Islet precursor cell (in vitro differentiated cells): ENCODE results near the gene CTSZ.
"Not testable (repeated sequence)": the region's sequence is repeated elsewhere in the genome, so short reads cannot be mapped to it uniquely, and the experiment has no call there.

ENCODE experiments used
- DNase-seq: peaks from one replicate; pipeline ENCODE4 v3.0.0-alpha.2; 2018

The CTSZ gene

GRCh38 chr20:59006864-59007664 is at the start of gene CTSZ:
Gene CTSZ, minus strand, starts transcription at chr20:59007254. Its CDS starts 126 bp downstream, at chr20:59007128.
- DNase-seq: peak; percentile 70

DNA sequence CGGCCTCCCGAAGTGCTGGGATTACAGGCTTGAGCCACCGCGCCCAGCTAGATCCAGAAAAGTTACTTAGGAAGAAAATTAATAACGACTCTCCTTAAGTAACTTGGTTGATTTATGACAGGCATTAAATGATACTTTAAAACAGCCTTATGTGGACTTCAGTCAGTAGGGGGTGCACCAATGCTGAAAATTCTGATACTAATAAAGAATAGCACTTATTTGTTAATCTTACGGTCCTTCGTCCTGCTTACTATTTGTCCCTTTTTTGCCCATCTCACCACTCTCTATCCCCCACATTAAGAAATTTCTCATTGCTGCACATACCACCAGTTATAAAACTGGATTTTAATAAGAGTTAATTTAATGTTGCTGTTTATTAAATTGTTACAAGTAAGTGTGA is 48.2 kb upstream of the CTSZ start:
- no peak for DNase-seq

DNA sequence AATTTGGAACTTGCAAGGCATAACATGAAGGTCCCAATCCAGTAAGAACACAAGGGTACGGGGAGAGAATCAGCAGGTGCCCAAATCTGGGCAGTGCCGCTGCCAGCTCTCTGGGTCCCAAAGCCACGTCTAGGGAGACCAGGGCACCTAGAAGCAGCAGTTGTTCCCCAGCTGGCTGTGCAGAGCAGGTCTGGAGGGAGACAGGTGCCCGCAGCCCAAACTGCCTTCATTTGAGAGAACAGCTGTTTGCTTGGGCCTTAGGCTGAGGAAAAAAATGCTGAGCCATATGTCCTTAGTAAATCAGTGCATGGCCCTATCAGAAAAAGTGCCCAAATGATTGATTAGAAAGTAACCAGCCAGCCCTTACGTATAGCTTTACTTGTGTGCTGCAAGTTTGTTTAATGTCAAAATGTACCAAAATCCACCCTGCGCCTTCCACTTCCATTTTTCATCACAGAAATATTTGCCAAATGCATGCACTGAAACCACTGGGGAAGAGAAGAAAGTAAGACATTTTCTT is 44.7 kb upstream of the CTSZ start:
- DNase-seq: no peak

GRCh38 chr20:59050437-59050836 is 43.4 kb upstream of the CTSZ start:
- no peak for DNase-seq

DNA sequence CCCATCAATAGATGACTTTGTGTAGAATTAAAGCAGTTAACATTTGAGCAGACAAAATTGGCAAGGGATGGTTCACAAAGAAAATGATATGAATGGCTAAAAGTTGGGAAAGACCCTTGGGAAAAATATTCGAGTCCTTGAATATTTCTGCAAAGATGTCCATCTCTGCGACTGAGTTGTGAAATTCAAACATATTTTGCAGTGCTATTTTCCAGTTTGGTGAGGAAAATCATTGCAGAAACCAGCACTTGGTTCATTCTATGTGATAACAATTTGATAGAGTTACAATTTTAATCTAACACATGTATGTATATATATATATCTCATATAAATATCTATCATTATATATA is 41.6 kb upstream of the CTSZ start:
- DNase-seq: no peak

GRCh38 chr20:59047938-59048680 is 41.1 kb upstream of the CTSZ start:
- DNase-seq: peak; percentile 68

- DNase-seq: no peak
Observed at GRCh38 chr20:59046862-59047261, 39.8 kb upstream of the CTSZ start.

GRCh38 chr20:59044796-59045195 is 37.7 kb upstream of the CTSZ start:
- DNase-seq: no peak

DNA sequence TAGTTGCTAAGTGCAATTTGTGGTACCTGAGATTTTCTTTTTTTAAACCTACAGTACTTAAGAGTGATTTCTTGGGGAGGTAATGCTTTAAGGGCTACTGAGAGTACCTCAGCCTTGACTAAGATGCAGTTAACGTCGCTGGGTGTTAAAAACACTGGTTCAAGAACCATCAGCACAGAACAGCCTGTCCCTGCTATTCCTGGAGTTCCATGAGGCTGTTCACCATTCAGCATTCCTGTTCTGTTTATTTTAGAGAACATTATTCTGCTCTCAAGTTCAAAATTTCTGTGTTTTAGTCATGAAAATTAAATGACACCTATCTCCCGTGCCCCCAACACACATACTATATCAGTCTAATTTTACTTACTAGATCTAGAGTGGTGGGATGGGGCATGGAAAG is 37.2 kb upstream of the CTSZ start:
- DNase-seq: no peak

GRCh38 chr20:59043698-59044097 is 36.6 kb upstream of the CTSZ start:
- no peak for DNase-seq

- DNase-seq: peak; percentile 95
Observed at GRCh38 chr20:59042796-59043631, 36.0 kb upstream of the CTSZ start.

GRCh38 chr20:59042151-59042795 is 35.2 kb upstream of the CTSZ start, which contains the start of gene PRELID3B:
Gene PRELID3B, minus strand, starts transcription at chr20:59042786. Its CDS starts 56 bp downstream, at chr20:59042730.
- DNase-seq: peak; percentile 66

GRCh38 chr20:59041487-59041886 is 34.4 kb upstream of the CTSZ start:
- DNase-seq: not testable (repeated sequence)

- DNase-seq: no peak
Observed at GRCh38 chr20:59040667-59041066, 33.6 kb upstream of the CTSZ start.

GRCh38 chr20:59039233-59039632 is 32.2 kb upstream of the CTSZ start:
- DNase-seq: no peak

- no peak for DNase-seq
Observed at GRCh38 chr20:59037386-59037785, 30.3 kb upstream of the CTSZ start.

DNA sequence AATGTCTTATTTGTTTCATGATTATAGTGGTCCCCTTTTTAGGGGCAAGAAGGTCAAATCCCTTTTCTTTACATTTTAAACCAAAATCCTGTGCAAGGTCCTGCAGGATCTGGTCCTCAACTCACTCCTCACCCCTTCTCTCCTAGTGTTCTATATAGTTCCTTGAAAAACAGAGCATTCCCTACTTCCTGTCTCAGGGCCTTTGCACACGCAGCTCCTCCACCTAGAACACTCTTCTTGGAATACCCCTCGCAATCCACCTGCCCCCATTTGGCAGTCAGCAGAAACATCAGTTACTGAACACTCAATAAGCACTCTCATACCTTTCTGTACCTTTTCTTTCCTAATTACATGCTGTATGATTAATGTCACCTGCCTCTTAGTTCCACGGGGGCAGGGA is 28.3 kb upstream of the CTSZ start:
- DNase-seq: no peak

DNA sequence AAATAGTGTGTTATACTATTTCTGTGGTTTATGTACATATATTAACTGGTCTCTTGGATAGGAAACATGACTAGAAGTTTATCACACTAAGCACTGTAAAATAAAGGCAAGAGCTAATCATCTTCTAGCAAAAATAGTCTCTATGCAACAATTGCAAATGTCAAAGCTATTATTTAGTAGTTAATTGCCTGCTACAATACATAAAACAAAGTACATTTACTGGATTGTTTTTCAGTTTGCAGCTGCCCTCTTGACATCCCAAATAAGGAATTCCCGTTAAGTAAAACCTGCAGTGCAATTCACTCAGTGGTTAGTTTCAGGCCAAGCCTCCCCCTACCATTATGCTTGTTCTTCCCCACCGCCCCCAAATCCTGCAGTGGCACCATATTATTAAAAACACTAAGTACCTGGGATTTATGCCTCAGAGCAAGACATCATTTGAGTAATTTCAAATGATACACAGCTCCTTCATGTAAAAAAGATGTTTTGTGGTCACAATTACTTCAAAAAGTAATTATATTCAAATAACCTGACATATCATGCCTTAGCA is 26.6 kb upstream of the CTSZ start:
- DNase-seq: no peak

DNA sequence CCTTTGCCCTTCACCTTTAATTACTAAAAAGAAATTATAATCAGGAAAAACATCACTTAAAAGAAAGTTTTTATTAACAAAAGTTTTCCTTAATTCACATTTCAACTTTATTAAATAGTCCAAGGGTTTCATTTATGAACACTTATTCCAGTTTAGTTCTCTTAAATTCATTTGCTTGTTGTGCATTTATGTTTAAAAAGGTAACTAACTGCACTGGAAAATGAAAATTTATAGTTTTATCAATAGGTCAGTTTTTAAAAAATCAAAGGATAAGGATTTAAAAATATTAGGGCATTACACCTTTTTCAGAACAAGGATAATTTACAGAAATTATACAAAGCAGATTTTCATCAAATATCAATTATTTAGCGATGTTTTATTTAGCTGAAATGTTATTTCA is 26.0 kb upstream of the CTSZ start:
- no peak for DNase-seq

- DNase-seq: no peak
Observed at GRCh38 chr20:59032713-59033059, 25.6 kb upstream of the CTSZ start.

DNA sequence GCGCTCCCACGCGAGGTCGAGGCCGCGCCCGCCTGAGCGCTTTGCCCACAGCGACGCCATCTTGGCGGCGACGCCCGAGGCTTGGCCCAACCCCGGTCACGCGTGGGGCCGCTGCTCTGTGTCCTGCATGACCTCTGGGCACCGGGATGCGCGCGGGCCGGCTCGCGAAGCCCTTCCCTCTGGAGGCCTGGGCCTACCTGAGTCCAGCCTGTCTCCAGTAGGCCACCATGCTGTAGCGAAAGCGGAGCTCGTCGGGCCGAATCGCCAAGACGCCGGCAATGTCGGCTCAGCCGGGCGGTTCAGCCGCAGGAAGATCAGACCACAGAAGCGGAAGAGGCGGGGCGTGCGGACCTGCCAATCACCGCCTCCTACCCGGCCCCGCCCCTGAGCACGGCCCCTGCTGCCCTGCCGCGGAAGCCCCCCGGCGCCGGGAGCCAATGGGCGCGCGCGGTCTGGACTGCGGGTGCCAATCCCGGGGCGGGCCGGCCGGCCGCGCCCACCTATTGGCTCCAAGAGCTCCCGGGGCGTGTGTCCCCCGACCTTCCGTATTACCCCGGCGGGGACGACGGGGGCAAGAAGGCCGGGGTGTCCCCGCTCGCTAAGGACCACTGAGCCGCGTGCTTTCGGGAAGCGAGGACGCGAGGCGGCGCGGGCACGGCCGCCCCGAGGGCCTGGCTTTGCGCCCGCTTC is 25.1 kb upstream of the CTSZ start, which contains the start of gene ATP5F1E:
TSS of gene ATP5F1E (minus strand) at position 313 of the 690 bp plus-strand sequence. CDS start at position 229, 84 bp downstream.
- DNase-seq: peak; percentile 98
